ENCODE results near the gene TOP2A.

The TOP2A gene

GRCh38 chr17:40356990-40357881, 60.5 kb downstream of the TOP2A start:
- no peak for DNase-seq

DNA sequence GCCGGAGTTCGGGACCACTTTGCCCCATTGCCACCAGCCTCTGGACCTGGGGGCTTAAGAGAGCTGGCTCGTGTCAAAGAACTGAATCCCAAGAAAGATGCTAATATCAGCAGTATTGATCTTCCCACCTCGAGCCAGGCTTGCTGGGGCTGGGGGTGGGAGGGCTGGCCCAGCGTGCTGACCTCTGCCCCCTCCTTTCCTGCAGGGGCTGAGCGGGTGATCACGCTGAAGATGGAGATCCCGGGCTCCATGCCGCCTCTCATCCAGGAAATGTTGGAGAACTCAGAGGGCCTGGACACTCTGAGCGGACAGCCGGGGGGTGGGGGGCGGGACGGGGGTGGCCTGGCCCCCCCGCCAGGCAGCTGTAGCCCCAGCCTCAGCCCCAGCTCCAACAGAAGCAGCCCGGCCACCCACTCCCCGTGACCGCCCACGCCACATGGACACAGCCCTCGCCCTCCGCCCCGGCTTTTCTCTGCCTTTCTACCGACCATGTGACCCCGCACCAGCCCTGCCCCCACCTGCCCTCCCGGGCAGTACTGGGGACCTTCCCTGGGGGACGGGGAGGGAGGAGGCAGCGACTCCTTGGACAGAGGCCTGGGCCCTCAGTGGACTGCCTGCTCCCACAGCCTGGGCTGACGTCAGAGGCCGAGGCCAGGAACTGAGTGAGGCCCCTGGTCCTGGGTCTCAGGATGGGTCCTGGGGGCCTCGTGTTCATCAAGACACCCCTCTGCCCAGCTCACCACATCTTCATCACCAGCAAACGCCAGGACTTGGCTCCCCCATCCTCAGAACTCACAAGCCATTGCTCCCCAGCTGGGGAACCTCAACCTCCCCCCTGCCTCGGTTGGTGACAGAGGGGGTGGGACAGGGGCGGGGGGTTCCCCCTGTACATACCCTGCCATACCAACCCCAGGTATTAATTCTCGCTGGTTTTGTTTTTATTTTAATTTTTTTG, 61.6 kb downstream of the TOP2A start:
- no peak for DNase-seq

DNA sequence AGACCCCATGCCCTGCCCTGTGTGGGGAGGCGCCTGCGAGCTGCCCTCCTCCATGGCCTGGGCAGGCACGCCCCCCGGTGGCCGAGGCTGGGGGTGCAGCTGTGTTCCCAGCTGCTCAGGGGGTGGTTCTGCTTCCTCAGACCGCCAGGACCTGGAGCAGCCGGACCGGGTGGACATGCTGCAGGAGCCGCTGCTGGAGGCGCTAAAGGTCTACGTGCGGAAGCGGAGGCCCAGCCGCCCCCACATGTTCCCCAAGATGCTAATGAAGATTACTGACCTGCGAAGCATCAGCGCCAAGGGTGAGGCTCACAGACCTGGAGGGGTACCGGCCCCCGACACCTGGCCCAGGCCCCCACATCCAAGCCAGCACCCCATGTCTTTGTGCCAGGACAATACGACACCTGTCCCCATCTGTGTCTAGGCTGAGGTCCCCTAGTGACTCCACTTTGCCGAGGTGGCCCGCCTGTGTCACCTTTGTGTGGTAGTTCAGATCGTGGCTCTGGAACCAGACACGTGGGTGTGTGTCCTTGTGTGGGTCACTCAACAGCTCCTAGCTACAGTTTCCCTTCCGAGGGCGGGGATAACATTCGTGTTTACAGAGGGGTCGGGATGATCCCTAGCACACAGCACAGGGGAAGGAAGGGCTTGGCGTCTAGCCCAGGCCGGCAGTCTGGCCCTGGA, 62.4 kb downstream of the TOP2A start:
- peak; percentile 73 for DNase-seq

DNA sequence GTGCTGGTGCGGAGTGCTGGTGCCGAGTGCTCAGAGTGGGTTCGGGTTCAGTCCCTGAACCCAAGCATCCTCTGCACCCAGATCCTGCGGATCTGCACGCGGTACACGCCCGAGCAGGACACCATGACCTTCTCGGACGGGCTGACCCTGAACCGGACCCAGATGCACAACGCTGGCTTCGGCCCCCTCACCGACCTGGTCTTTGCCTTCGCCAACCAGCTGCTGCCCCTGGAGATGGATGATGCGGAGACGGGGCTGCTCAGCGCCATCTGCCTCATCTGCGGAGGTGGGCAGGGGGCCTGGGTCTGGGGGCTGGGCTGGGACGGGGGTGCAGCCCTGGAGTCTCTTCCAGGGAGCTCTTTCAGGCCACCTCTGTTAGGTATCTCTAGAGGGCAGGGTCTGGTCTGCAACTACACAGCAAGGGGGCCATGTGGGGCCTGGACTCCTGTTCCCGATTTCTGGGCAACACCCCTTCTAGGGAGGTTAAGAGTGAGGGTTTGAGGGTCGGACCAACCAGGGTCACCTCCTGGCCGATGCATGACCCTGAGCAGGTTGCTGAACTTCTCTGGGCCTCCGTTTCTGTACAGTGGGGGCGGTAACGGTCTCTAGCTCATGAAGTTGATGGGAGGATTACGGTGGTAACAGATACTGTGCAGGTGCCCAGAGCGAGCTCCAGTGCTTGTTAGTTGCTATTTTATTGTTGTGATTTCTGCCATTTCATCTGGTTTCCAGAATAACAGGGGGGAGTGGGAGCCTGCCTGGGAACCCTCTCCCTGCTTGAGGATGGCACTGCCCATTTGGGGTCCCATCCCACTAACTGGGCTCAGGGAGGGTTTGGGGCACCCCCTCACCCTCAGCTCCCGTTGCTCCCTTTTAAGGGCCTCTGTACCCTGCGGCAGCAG, 63.2 kb downstream of the TOP2A start:
- DNase-seq = no peak

DNA sequence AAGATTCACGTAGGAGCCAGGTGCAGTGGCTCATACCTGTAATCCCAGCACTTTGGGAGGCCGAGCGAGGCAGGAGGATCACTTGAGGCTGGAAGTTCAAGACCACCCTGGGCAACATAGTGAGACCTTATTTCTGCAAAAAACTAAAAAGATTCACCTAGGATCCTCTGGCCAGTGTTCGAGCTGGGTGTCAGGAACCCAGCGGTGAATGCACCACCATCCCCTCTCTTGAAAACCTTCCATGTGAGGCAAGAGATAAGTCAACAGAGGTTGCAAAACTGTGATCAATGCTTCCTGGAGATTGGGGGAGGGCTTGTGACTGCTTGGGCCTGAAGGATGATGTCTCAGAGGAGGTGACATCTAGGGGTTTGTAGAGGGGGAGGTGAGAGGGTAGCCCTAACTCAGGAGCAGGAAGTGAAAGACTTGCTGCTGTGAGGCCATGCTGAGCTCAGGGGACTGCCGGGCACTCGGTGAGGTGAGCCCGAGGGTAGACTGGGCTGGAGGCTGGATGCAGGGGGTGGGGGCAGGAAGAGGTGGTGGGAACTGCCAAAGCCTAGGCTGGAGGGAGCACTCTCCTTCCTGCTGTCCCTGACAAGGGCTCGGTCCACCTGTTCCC, 64.8 kb downstream of the TOP2A start:
- DNase-seq = no peak

- DNase-seq = no peak
Observed at GRCh38 chr17:40352237-40352778, 65.4 kb downstream of the TOP2A start.

DNA sequence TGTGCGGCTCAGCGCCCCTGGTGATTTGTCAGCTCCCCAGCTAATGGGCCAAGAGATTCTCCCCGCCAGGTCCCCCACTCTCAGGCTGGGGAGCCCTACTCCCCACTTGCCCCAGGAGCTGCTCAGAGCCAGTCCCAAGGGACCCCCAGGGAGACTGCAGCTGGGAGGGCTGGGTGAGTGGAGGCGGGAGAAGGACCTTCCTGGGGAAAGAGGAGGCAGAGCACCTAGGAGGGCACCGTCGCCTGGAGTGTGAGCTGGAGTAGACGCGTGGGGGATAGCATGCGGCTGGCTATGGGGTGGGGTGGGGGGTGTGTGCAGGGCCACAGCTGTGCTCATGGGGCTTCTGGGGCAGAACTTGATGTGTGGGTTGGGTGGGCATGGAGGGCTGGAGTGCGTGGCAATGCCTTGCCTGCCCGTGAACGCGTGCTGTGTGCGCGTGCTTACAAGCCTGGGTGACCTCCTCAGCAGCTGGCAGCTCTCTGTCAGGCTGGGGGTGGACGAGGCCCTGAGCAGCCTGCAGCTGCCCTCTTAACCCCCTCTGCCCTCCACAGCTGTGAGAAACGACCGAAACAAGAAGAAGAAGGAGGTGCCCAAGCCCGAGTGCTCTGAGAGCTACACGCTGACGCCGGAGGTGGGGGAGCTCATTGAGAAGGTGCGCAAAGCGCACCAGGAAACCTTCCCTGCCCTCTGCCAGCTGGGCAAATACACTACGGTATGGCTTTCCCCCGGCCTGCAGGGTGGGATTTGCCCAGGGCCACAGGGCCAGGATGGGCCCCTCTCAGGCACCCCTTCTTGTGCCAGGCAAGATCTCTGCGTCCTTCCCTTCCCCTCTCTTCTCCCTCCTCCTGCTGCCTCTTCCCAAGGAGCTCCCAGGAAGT, 66.1 kb downstream of the TOP2A start:
- DNase-seq = peak; percentile 47

DNA sequence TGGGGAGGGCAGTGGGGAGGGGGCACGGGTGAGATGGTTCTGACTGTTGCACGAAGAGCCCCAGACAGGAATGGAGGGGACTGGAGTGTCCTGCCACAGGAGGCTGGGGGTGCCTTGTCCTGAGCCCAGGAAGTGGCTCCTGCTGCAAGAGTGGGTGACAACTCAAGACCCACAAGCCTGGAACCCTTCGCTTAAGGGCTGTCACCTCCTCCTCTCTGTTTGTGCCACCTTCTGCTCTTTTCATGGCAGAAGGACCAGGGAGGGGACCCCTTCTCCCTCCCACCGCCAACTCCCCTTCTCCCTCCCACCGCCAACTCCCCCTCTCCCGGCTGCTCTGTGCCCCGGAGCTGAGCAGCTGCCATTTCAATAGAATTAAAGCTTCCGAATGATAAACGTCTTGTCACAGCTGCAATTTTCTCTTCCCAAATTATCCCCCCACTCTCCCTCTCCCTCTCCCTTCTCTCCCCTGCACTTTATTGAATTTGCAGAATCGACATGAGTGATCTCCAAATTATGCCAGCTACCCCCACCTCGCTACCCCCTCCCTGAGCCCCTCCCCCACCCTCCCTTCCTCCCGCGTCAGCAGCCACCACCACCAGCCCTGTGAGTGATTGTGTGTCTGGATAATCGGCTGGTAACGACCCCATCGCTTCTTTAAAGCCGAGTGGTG, 66.9 kb downstream of the TOP2A start:
- DNase-seq = peak; percentile 50

DNA sequence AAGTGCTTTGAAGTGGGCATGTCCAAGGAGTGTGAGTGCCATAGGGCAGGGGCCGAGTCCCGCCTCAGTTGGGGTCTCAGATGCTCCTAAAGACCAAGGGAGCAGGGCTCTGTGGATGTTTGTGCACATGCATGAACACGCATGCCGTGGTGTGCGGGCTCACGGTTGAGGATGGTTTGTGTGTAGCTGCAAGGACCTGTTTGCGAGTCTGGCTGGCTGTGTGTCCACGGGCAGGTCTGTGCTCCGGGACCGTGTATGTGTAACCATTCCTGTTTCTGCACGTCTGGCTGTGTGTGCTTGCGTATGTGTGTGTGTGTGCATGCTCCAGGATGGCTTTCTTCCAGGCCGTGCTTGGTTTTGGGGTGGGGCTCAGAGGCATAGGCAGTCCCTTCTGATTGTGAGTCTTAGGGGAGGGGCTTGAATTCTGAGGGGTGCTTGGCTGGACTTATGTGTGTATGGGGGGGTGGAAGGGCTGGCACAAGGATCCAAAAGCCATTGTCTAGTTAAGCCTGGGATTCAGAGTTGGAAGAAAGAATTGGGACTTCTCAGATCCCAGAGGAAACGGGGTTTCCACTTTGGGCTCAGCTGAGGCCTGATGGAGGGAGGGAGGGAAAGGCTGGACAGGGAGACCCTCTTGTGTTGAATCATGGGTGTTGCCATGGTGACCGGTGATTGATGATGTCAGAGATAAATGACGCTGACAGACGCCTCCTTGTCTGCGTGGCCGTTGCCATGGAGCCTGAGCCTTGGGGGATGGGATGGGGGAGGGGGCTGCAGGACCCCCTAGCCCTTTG, 67.6 kb downstream of the TOP2A start:
- DNase-seq = peak; percentile 51

- no peak for DNase-seq
Observed at GRCh38 chr17:40349477-40349894, 68.2 kb downstream of the TOP2A start.

GRCh38 chr17:40348562-40349476, 68.9 kb downstream of the TOP2A start:
- no peak for DNase-seq

GRCh38 chr17:40348136-40348504, 69.6 kb downstream of the TOP2A start:
- no peak for DNase-seq

- DNase-seq = no peak
Observed at GRCh38 chr17:40347319-40348135, 70.2 kb downstream of the TOP2A start.

- no peak for DNase-seq
Observed at GRCh38 chr17:40346765-40347158, 70.9 kb downstream of the TOP2A start.

DNA sequence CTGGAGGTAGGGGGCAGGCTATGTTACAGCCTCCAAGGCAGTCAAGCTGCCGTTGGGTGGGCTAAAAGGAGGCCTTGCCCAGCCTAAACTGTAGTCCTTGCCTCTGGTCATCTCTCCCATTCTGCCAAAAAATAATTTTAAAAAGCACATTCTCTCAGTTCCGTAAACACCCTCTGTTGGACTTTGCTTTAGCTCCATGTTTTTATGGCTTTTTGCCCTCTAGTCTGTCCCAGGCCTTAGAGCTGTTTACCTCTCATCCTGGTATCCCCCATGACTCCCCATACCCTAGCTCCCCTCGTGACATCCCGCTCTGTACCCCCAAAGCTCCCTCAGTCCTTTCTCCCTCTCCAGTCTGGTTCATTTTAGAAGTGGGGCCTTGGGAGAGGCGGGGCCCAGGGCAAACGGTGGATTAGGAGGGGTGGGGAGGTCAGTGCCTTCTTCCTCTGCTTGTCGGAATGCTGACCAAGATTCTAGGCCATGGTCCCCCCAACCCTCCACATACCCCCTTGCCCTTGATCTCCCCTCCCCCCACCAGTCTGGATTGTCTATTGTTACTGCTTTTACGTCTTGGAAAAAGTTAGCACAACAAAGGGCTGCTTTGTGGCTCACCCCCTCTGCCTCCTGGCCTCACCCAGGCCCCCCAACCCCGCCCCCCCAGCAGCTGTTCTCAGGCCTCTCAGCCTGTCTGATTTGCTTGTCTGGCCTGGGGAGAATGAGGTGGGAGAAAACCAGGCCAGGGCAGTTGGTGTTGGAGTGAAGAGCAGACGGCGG, 71.5 kb downstream of the TOP2A start:
- no peak for DNase-seq
